Measurements from ENCODE around the gene GNAS.

- TF ChIP-seq CTCF (conservative IDR thresholded peaks at IDR 0.05; ENCODE audit: low read length) (no peak), EZH2phosphoT487 (IDR thresholded peaks at IDR 0.05; ENCODE audit: borderline replicate concordance, low read depth, low read length) (no peak)
Measured at GRCh38 chr20:58840816-58841538, 11.5 kb upstream of the GNAS start.

Data from OCI-LY7 (cell line).